PC-9 (cell line): ENCODE results near the gene TTC28.

Source experiments
- CTCF ChIP-seq: fragments of 200-600 bp; sonication (generic); conservative IDR thresholded peaks from 2 replicates; pipeline ENCODE4 v1.6.1; 2017; ENCODE audit warnings: mixed run types, antibody characterized with exemption, mild to moderate bottlenecking, moderate library complexity
- EZH2 ChIP-seq: fragments of 200-600 bp; sonication (generic); IDR thresholded peaks from 2 replicates; pipeline ENCODE4 v1.8.0; 2017; ENCODE audit warnings: antibody characterized with exemption, low read depth

GRCh38 chr22:28620244-28620922 is 59.3 kb downstream of the TTC28 start:
- TF ChIP-seq CTCF (no peak), EZH2 (no peak)
